RPMI7951 (cell line): ENCODE results near the gene MDN1. TPM values are rescaled to one million over a fixed set of nuclear protein-coding genes. Genes with fewer than 3 reads are reported as not detected.
A peak's percentile ranks its signal among the peaks of the same experiment; 100 is the strongest.
"Not testable (repeated sequence)": the region's sequence is repeated elsewhere in the genome, so short reads cannot be mapped to it uniquely, and the experiment has no call there.

ENCODE experiments used
- DNase-seq: peaks from one replicate; pipeline ENCODE4 v3.0.0-alpha.2; 2012; ENCODE audit warnings: low read depth
- total RNA-seq: library from RNA; depleted of rRNA; stranded (reverse); fragments of >200 nt; shearing (Covaris generic); gene quantifications from 2 replicates; pipeline ENCODE4 v1.2.3, GENCODE V29; 2014

The MDN1 gene
- total RNA-seq, 1 experiment from 2014 or later = 14.2 TPM

DNA sequence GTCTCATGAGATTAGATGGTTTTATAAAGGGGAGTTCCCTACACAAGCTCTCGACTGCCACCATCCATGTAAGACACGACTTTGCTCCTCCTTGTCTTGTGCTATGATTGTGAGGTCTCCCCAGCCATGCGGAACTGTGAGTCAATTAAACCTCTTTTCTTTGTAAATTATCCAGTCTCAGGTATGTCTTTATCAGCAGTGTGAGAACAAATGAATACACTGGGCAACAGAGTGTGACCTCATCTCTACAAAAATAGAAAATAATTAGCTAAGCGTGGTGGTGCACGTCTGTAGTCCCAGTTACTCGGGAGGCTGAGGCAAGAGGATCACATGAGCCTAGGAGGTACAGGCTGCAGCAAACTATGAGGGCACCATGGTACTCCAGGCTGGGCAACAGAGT lies 51.3 kb downstream of the MDN1 start:
- DNase-seq = no peak

DNA sequence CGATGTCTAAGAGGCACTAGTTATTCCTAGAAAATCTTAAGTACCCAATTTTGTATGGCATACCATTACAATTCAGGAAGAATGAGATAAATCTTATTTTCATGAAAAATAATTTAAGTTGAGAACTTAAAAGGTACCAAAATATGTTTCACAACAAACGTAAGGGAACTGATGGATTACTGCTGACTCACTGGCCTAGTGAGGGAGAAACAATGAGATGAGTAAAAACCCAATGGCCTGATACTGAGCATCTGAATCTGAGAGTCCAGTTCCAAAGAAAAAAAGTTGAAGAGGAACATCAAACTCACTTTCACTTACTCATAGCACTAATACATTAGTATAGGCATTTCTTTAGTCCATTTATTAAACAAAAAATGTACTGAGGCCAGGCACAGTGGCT lies 56.0 kb downstream of the MDN1 start:
- no peak for DNase-seq

DNA sequence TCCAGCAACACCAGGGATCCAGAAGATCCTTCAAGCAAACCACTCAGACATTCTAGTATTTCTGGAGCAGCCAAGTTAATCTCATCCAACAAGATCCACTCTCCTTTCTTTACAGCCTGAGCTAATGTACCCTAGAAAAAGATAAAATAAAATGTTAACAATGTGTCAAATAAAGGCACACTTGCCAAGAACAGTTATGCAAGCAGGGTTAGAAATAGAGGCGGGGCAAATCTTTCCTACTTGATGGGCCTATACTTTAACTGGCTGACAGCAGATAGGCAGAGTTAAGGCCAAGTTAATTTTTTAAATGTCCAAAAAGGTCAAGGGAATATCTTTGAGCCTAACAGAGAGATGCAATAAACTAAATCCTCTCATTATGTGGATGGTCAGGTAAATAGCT lies 60.8 kb downstream of the MDN1 start:
- DNase-seq = no peak

DNA sequence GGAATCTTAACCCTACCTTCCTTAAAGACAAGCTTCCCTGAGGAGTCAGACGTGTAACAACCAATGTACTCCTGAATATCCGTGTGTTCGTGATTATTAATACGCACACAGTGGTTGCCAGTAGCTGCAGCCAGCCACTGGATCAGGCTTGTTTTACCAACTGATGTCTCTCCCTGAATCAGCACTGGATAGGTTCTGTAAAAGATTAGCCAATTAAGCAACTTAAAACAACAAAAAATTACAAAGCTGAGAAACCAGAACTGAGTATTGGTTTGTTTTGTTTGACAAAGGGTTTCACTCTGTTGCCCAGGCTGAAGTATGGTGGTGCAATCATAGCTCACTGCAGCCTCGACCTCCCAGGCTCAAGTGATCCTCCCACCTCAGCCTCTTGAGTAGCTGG lies 69.3 kb downstream of the MDN1 start:
- no peak for DNase-seq

DNA sequence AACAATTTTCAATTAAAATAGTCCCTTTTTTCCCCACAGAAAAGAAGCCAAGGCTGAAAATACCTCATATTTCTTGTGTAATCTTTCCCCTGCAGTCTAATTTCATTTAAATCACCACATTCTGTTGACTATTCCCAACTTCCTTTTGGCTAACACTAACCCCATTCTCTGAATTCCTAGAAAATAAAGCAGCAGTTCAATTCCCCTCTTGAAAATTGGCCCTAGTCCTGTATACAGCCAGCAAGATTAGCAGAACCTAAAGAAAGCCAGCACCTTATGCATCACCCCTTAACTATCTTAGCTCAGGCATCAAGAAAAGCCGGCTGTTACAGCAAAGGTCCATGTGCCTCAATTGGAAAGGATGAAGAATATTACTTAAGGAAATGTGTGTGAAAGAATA lies 69.7 kb downstream of the MDN1 start:
- DNase-seq = no peak

DNA sequence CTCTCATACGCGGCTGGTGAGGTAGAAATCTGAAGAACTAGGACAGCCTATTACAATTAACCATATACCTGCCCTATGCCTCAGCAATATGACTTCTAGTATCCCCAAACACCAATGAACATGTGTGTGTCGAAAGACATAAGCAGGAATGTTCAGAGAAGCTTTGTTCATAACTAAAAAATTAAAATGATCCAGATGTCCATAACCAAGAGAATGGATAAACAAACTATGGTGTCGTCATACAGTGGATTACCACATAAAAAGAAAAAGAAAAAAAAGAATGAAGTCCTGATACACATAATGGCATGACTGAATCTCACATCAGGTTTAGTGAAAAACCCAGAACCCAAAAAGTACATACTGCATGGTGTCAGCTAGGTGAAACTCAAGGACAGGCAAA lies 73.9 kb downstream of the MDN1 start:
- no peak for DNase-seq

DNA sequence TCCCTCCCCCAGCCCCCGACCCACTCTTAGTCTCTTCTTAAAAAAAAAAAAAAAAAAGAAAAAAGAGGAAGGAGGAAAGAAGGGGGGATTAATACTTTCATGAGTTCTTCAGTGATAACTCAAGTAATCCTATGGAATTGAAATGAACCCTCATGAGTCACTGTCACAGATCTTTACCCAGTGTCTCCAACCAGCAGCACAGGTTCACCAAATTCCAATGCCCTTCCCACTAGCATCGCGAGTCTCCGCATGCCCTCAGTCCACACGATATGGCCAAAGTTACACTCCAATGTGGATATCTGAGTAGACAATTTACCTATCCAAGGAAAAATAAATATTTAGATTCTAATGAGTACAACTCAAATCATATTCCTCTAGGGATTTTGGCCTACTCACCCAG lies 74.5 kb downstream of the MDN1 start:
- no peak for DNase-seq

- DNase-seq = no peak
These were observed 82.7 kb downstream of the MDN1 start for GRCh38 chr6:89736893-89737292.

DNA sequence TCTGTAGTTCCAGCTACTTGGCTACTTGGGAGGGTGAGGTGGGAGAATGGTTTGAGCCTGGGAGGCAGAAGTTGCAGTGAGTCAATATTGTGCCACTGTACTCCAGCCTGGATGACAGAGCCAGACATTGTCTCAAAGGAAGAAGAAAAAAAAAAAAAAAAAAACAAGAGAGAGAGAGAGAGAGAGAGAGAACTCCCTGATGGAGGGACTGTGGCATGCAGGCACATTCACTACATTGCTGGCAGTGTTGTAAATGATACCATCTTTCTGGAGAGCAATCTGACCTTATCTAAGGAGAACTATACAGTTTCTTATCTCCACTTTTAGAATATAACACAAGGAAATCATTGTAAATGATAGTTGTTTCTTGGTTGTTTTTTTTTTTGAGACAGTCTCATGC lies 85.1 kb downstream of the MDN1 start:
- peak; percentile 15 for DNase-seq

GRCh38 chr6:89731924-89732567 lies 87.5 kb downstream of the MDN1 start:
- DNase-seq = no peak

GRCh38 chr6:89731262-89731661 lies 88.3 kb downstream of the MDN1 start:
- DNase-seq = not testable (repeated sequence)

GRCh38 chr6:89729818-89730217 lies 89.8 kb downstream of the MDN1 start:
- DNase-seq = no peak

DNA sequence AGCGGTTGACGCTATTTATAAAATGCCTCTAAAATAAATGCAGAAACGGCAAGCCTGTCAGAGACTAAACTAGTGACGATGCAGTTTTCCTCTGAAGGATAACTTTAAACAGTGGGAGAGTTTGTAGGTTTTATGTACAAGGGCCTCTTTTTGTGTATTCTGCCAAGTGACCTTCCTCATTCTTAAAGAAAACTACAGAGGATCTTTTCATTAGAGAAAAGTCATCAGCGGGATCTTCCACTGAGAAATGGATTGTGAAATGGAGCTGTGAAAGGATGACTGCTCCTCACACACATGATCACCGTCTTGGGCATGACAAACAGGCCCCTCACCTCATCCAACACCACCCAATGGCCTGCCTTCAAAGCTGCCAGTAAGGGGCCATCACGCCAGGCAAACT lies 92.1 kb downstream of the MDN1 start:
- DNase-seq = peak; percentile 3

GRCh38 chr6:89724981-89725380 lies 94.6 kb downstream of the MDN1 start:
- no peak for DNase-seq

- no peak for DNase-seq
These were observed 96.5 kb downstream of the MDN1 start for GRCh38 chr6:89723046-89723445.

GRCh38 chr6:89716532-89716931 lies 103.1 kb downstream of the MDN1 start:
- DNase-seq = no peak

DNA sequence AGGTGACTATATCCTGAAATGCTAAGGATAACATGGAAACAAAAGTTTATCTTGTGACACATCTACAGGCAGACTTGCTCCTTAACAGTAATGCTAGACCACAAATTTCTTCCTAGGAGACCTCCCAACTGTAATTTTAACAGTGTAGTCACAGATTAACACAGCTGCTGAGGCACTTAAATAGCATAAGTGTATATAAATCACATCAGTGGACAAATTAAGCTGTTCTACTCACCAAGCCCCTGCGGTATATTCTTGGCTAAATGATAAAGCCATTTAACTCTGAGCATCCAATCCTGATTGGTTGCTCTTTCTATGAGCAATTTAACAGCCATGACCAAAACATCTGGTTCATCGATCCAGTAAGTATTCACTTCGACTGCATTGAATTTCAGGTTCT lies 107.8 kb downstream of the MDN1 start:
- DNase-seq = no peak

DNA sequence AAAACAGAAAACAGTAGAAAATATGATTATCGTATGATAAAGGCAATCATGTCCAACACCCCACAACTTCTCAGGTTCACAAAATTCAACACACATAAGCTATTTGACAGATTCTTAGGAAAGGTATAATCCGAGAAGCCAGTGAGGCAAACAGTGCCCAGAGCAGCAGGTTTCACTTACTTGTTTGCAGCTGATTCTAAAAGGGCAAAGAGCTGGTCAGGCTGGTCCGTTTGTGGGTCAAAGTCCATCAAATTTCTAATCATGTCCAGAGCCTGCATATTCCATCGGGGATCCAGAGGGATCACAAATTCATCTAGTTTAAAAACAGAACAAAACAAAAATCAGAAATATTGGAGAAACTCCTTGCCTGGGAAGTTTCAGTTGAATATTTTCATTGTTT lies 111.3 kb downstream of the MDN1 start:
- DNase-seq = no peak

- no peak for DNase-seq
These were observed 111.8 kb downstream of the MDN1 start for GRCh38 chr6:89707766-89708165.

- DNase-seq = no peak
These were observed 113.5 kb downstream of the MDN1 start for GRCh38 chr6:89706121-89706520.

GRCh38 chr6:89703292-89703691 lies 116.3 kb downstream of the MDN1 start:
- no peak for DNase-seq

DNA sequence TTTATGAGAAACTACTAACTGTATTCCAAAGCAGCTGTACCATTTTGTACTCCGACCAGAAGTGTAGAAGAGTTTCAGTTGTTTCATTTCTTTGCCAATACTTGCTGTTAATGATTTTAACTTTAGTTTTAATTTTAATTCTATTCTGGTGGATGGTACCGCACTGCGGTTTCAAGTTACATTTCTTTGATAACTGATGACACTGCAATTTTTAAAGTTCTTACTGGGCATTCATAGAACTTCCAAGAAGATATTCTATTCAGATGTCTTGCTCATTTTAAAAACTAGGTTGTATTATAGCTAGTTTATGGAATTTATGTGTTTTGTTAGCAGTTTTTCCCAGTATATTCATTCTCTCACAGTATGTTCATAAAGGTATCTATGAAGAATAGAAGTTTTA lies 117.2 kb downstream of the MDN1 start:
- DNase-seq = no peak

- no peak for DNase-seq
These were observed 123.9 kb downstream of the MDN1 start for GRCh38 chr6:89695667-89696066.

DNA sequence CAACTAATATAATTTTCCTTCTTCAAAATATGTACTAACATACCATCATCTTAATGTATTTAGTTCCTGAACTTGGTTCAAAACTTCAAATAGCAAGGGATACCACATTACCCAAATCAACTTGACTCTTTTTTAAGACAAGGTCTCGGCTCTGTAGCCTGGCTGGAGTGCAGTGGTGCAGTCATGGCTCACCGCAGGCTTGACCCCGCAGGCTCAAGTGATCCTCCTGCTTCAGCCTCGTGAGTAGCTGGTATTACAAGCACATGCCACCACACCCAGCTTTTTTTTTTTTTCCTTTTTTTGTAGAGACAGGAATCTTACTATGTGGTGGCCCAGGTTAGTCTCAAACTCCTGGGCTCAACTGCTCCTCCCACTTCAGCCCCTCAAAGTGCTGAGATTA lies 125.2 kb downstream of the MDN1 start:
- DNase-seq = no peak

DNA sequence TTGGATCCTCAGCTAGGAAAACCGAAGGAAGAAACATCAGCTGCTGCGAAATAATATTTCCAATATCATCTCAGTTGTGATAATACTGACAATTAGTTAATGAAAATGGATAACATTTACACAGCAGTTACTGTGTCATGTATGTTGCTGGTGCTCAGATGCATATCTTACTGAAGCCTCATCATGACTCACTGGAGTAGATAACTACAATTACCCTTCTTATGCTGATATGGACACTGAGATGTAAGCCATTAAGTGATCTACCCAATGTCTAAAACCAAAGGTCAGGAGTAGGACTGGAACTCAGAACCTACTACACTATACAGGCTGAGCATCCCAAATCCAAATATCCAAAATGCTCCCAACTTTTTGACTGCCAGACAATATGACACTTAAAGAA lies 126.4 kb downstream of the MDN1 start:
- no peak for DNase-seq
